HG03064 (cell line): ENCODE results near the gene ST3GAL6.

Experiments
- ATAC-seq: cut with Tn5 transposase; IDR thresholded peaks from one replicate; pipeline ENCODE4 v1.9.1; 2021; ENCODE audit warnings: low read depth; ENCODE audit not compliant: unreplicated experiment

Gene ST3GAL6

DNA sequence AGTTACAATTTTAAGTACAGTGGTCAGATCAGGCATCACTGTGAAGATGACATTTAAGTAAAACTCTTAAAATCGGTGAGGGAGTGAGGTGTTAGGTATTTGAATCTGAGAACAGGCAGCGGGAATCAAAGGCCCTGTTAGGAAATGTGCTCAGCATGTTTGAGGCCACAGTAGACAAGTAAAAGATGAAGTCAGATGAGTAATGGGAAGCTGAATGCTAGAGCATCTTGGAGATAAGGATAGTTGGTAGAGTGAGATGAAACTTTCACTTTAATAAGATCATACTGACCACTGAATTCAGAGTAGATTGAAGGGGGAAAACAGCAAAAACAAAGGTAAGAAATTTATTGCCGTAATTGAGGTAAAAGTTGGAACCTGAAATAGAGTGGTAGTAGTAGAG is 76.7 kb downstream of the ST3GAL6 start:
- ATAC-seq: no peak

GRCh38 chr3:98843266-98843959 is 80.3 kb downstream of the ST3GAL6 start:
- ATAC-seq: no peak
